NCI-H2171 treated with DMSO at 0.1 percent for 48 hours (cell line): Measurements from ENCODE around the gene SPSB1.
"Not testable (repeated sequence)": the region's sequence is repeated elsewhere in the genome, so short reads cannot be mapped to it uniquely, and the experiment has no call there.

Source experiments
- DNase-seq: peaks from one replicate; lab custom pipeline; 2025; lab: John Stamatoyannopoulos, UW

Gene SPSB1

DNA sequence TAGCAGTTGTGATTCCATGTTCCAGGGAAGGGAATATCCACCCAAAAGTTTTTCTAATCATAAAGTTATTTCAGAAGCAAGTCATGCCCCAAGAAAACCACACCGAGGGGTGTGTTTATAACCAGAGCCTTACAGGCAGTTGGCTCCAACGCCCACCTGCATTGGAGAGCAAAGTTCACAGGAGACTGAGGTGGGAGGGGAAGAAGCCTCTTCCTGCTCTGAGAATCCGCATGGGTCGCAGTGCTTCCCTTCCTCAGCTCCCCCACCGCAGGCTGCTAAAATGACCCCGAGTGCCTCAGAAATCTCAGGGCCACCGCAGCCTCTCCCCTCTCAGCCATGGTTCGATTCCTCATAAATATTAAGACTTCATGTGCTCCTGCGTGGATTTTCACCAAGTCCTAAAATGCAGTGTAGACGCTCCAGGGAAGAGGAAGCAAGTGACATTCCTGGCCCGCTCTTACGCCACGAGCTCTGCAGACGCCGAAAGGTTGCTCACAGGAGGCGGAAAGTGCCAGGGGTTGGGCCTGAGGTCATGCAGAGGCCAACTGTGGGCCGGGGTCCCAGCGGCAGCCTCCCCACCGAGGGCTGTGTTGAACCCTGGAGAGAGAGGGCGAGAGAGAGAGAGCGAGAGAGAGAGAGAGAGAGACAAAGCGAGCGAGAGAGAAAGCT is 13.4 kb upstream of the SPSB1 start:
- DNase-seq: no peak

- DNase-seq: no peak
These were observed 12.5 kb upstream of the SPSB1 start for GRCh38 chr1:9280015-9280860.

GRCh38 chr1:9281071-9281827 is 11.4 kb upstream of the SPSB1 start:
- DNase-seq: no peak

GRCh38 chr1:9281908-9282695 is 10.6 kb upstream of the SPSB1 start:
- DNase-seq: no peak

- no peak for DNase-seq
These were observed 10.1 kb upstream of the SPSB1 start for GRCh38 chr1:9282696-9282955.

DNA sequence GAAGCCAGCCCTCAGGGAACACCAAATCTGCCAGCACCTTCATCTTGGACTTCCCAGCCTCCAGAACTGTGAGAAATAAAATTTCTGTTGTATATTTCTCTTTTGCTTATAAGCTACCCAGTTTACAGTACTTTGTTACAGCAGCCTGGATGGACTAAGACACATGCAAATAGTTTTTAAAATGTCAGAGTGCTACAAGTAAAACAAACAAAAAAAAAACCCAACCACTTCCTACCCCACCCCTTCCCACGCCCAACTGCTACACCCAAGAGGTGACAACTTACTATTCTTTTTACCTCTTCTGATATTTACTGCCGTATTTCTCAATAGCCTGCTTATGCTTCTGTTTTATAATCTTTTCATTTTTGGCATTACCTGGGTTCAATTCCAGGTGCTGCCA is 8.6 kb upstream of the SPSB1 start:
- no peak for DNase-seq

GRCh38 chr1:9286556-9286955 is 6.1 kb upstream of the SPSB1 start:
- DNase-seq: no peak

DNA sequence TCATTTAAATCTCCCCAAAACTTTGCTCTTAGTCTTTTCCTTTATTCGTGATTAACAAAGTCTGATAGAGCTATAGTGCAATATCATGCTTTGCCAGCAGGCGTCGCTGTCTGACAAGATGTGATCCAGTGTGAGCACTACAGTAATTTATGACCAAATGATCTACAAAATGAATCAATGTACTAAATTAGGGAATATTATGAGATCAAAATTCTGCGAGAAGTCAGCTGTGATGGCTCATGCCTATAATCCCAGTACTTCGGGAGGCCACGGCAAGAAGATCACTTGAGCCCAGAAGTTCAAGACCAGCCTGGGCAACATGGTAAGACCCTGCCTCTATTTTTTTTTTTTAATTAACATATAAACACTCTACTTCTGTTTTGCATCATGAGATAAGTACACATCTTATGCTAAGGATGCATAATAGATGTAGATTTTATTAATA is 3.6 kb upstream of the SPSB1 start:
- DNase-seq: peak; percentile 43

GRCh38 chr1:9289711-9290485 is 2.8 kb upstream of the SPSB1 start:
- no peak for DNase-seq

- no peak for DNase-seq
These were observed 757 bp upstream of the SPSB1 start for GRCh38 chr1:9291914-9292360.

- DNase-seq: no peak
These were observed 493 bp downstream of the SPSB1 start for GRCh38 chr1:9293241-9293532.

DNA sequence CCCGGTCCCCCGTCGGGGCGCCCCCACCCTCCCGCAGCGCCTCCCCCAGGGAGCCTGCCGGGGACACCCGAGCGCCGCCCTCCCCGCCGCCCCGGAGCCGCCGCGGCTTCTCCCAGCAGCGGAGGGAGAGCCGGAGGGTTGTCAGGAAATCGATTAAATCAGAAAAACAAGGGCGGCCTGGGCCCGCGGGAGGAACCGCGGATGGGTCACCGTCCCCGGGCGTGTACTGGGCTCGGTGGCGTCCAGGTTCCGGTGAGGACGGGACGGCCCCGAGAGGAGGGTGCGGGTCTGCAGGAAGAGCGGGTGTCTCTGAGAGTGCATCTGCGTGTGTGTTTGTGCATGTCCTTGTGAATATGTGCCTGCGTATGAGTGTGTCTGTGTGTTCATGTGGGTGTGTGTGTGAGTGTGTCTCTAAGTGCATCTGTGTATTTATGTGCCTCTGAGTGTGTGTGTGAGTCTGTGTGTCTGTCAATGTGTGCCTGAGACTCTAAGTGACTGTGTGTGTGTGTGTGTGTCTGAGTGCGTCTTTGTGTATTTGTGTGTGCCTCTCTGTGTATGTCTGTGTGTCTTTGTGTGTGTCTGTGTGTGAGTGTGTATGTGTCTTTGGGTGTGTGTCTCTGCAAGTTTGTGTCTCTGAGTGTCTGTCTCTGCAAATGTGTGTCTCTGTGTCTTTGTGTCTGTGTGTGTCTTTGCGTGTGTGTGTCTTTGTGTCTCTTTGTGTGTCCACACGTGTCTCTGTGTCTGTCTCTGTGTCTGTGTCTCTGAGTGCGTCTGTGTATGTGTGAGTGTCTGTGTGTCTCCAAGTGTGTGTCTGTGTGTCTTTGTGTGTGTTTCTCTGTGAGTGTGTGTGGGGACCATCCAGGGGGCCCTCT is 1.1 kb downstream of the SPSB1 start:
- DNase-seq: peak; percentile 35

GRCh38 chr1:9294405-9294773 is 1.7 kb downstream of the SPSB1 start:
- DNase-seq: no peak

- DNase-seq: no peak
These were observed 2.4 kb downstream of the SPSB1 start for GRCh38 chr1:9294910-9295636.

GRCh38 chr1:9295884-9296283 is 3.2 kb downstream of the SPSB1 start:
- no peak for DNase-seq

DNA sequence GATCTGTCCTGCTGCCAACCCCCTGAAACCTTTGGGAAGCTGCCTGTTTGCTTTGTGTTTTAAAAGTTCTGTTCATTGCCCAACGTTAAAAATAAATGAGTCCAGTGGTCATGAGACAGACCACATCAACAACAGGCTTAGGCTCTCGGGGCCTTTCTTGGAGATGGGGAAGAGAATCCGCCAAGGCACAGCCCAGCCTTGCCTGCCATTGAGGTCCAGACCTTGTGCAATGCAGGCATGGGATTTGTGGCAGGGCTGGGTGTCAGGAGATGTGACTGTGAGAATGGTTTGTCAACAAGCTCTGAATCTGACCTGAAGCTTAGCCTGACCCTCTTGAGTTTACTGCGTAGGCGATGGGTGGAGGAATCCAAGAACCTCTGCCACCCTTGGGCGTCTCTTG is 4.2 kb downstream of the SPSB1 start:
- DNase-seq: no peak

- no peak for DNase-seq
These were observed 5.1 kb downstream of the SPSB1 start for GRCh38 chr1:9297831-9298230.

DNA sequence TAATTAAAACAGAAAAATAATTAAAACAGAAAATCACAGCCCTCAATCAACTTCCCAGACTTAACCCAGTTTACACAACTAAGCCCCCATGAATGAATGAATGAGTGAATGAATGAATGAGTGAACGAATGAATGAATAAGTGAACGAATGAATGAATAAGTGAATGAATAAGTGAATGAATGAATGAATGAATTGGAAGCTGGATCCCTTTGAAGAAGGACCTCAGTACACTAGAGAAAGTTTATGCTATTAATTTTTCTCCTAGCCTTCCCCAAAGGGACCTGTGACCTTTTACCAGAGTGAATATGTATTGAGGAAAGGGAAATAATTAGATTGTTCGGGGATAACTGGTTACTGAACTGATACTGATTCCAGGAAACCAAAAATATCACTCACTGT is 5.6 kb downstream of the SPSB1 start:
- DNase-seq: no peak

GRCh38 chr1:9299571-9300541 is 7.2 kb downstream of the SPSB1 start:
- not testable (repeated sequence) for DNase-seq
